HG03045 (cell line): ENCODE data around the gene BRD7.
A peak's percentile ranks its signal among the peaks of the same experiment; 100 is the strongest.

Source experiments
- ATAC-seq: cut with Tn5 transposase; IDR thresholded peaks from one replicate; pipeline ENCODE4 v1.9.1; 2021; ENCODE audit warnings: mild to moderate bottlenecking, moderate library complexity; ENCODE audit not compliant: unreplicated experiment

The BRD7 gene

DNA sequence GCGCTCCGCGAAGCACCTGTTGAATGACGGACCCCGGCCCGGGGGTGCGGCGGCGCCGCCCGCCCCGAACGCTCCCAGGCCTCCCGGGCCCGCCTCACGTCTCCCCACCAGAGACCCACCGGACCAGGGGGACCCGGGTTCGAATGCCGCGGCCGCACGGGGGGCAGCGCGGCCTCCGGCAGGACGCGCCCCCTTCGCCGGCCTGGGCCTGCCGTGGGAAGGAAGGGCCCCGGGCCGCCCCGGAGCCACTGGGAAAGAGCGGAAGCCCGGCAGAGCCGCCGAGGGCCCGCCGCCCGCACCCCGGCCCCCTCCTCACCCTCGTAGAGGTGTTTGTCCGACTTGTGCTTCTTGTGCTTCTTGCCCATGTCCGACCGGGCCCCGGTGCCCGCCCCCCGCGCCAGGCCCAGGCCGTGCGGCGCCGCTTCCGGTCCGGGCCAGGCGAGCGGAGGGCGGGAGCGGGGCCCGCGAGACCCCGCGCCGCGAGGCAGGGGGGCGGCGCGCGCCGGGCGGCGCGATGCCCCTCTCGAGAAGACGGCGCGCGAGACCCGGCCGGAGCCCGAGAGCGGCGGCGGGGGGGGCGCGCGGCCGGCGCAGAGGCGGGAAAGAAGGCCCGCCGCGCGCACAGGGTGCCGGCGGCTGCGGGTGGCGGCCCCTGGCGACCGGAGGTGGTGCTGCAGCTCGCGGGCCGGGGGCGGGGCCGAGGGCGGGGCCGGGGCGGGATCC is at the start of gene BRD7:
BRD7 (minus strand) TSS at position 579 of the 723 bp plus-strand sequence; CDS start at position 365, 214 bp downstream.
- ATAC-seq = peak; percentile 79

DNA sequence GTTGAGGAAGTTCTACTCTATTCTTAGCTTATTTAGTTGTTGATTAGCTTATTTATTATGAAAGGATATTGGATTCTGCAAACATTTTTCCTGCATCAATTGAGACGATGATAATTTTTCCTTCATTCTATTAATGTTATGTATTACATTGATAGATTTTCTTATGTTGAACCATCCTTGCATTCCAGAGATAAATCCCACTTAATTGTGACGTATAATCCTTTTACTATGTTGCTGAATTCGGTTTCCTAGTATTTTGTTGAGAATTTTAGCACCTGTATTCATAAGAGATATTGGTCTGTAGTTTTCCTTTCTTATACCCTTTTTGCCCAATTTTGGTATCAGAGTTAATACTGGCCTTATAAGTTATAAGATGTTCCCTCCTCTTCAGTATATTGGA is 47.6 kb upstream of the BRD7 start:
- ATAC-seq = no peak

DNA sequence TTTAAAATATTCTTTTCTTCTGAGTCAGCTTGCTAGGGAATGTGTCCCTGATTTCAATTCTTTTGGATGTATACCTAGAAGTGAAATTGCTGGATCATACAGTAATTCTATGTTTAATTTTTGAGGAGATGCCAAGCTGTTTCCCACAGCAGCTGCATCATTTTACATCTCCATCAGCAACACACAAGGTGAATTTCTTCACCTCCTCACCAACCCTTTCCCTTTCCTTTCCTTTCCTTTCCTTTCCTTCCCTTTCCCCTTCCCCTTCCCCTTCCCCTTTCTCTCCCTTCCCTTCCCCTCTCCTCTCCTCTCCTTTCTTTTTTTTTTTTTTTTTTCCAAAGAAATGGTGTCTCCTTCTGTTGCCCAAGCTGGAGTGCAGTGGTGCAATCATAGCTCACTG is 45.4 kb upstream of the BRD7 start:
- no peak for ATAC-seq

DNA sequence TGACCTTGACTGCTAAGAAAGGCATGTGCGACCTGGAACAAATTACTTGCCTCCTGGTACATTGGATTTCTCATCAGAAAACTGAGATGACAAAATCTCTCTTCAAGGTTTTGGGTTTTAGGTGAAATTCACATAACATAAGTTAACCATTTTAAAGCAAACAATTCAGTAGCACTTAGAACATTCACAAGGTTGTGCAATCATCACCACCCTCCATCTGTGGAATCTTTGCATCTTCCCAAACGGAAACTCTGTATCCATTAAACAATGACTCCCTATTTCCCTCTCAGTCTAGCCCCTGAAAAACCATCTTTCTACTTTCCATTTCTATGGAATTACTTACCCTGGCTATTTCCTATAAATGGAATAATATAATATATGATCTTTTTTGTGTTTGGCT is 42.2 kb upstream of the BRD7 start:
- no peak for ATAC-seq

DNA sequence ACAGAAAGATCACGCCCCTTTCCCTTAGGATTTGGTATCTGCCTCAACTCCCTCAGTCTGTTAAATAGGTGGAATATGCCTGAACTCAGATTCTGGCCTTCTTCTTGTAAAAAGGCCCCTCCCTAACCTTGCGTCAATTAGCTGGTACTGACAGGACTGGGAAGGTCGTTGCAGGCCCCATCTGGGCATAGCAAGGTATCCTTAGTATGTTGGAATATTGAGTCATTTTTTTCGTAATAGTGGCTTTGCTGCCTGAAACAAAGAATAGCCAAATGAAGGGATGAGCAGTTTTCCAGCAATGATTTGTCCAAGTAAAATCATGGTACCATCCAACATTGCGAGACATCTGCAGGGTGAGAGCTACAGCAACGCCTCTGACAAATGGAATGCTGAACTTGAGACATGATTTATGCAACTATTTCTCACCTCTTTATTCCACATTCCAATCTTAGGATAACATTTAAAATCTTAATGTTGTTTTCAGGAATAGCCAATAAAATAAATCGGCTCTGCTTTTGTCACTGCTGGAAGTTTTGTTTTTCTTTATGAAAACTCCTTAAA is 39.3 kb upstream of the BRD7 start:
- ATAC-seq = no peak

DNA sequence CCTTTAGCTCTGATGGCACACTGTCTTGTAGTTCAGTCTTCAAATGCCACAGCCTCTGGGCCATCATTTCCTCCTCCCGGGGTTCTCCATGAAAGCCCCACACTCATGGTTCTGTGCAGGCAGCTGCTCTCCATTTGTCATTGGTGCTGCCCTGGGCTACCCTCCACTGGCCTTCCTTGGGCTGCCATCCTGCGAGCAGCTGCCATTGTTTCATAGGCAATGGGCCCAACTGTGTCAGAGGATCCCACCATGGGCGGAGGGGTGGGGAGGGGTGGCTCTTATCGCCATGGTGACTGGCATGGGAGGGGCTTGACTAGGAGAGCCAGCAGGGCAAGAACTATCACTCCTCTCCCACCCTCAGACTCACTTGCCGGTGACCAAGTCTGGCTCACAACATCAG is 38.6 kb upstream of the BRD7 start:
- ATAC-seq = no peak

DNA sequence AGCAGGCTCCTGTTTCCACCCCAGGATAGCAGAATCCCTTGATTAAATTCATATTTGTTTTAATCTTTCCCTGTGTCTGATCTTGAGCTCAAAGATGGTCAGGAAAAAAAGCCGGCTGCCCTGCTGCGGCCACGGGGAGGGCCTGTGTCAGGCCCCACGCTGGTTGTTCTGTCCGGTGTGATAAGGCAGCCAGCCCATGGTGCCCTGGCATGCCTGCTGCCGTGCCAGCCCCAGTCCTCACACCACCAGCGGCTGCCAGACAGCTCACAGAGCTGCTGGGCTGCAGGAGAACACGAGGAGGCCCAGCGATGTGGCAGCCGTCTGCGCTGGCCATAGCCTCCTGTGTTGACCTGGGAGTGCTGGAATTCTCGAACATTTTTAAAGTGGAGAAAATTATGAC is 34.7 kb upstream of the BRD7 start:
- no peak for ATAC-seq

DNA sequence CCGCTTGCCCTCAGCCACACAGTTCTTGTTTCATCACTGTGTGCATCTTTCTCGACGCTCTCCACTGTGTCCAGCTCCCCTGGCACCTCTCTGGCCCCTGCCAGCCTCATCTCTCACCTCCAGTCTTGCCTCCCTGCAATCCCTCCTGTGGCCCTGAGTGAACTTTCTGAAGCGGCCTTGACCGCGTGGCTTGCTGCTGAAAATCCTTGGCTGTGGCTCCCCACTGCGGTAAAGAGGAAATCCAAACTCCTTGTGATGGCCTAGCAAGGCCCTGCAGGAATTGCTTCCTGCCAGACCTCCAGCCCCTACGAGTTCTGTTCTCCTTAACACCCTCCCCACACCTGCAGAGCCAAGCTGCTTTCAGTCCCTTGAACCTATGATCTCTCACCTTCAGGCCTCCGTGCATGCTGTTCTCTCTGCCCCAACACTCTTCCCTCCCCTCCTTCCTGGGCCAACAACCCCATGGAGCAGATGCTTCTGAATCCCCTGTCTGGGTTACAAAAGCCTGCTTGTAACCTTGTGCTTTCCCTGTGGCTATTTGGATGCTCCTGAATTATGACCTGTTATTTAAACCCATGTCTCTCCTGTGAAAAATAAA is 33.6 kb upstream of the BRD7 start:
- ATAC-seq = no peak

DNA sequence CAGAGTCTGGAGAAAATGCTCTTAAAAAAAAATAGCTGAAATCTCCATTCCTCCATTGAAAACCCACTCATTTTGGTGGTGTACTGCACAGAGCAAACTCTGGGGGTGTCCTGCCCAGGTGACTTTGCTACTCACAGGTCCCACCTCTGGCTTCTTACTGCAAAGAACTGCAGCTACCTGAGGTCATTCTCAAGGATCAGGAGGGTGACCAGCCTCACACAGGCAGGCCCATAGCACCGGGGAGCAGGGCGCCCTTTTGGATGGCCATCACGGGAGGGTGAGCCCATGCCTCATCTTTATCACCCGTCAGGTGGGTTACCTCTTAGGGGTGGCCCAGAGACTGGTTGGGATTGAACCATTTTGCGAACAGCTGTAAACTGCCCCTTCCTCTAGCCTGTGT is 32.6 kb upstream of the BRD7 start:
- no peak for ATAC-seq

DNA sequence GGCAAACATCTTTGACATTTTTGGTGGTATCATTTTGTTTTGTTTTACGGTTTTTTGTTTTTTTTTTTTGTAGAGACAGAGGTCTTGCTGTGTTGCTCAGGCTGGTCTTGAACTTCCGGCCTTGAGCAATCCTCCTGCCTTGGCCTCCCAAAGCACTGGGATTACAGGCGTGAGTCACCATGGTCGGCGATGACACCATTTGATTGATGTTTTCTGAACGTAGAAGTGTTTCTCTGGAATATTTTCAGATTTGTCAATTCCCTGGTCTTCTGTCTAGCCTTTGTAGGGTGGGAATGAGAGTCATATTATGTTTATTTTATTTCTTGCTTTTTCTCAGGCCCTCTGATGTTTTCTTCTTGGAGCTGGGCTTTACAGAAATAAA is 32.2 kb upstream of the BRD7 start:
- ATAC-seq = no peak

DNA sequence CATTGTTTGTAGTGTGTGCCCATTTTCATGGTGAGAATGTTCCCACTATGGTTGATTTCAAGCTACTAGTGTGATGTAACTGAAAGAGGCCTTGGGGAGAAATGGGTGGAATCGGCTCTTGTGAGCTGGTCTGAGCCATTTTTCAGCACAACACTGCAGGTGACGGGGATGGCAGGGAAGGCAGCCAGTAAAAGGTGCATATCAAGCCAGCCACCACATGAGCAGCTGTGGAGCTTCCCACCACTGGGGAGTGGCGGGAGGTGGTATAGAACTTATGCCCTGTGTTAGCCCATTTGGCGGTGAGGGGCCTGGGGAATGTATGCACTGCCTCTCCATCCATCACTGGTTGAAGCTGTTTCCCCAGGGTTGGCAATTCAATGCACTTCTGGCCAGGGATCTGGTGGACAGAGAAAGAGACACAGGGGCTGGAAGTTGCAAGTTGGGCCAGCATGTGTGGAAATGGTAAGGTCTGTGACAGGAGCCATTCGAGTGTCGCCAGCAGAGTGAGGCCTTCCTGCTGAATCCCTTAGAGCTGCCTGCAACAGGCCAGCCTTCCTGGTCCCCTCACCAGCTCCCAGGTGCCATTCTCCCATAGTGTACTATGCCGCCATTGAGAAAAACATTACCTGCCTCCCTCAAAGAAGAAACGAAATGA is 31.7 kb upstream of the BRD7 start:
- no peak for ATAC-seq

DNA sequence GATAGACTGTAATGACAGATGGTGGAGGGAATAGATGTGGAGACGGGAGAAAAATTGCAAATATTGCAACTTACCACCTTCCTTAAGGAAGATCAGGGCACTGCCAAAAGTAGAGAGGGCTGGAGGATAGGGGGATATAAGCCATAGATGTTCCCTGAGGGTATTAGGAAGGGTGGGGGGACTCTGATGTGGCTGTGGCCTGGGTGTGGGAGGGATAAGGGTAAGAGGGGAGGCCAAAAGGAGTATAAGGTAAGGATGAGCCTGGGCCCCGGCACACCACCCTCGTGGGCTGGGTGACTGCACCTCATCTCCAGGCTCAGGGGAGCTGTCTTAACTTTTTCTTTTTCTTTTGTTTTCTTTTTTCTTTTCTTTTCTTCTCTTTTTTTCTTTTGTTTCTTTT is 30.6 kb upstream of the BRD7 start:
- no peak for ATAC-seq

DNA sequence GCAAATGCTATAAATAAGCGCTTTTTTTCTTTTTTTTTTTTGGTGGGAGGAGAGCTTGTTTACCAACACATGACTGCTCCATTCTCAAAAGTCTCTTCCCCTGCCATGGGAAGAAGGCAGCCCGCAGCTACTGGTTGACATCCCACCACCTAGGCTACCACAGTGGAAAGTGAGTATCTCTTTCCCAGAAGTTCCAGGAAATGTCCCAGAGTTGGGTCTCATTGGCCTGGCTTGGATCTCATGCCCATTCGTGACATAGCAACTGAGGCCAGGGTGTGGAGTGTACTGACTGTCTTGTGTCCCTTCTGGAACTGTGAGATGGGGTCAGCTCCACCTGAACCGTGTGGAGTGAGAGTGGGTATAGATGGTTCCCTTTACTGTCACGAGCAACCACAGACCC is 29.5 kb upstream of the BRD7 start:
- no peak for ATAC-seq

DNA sequence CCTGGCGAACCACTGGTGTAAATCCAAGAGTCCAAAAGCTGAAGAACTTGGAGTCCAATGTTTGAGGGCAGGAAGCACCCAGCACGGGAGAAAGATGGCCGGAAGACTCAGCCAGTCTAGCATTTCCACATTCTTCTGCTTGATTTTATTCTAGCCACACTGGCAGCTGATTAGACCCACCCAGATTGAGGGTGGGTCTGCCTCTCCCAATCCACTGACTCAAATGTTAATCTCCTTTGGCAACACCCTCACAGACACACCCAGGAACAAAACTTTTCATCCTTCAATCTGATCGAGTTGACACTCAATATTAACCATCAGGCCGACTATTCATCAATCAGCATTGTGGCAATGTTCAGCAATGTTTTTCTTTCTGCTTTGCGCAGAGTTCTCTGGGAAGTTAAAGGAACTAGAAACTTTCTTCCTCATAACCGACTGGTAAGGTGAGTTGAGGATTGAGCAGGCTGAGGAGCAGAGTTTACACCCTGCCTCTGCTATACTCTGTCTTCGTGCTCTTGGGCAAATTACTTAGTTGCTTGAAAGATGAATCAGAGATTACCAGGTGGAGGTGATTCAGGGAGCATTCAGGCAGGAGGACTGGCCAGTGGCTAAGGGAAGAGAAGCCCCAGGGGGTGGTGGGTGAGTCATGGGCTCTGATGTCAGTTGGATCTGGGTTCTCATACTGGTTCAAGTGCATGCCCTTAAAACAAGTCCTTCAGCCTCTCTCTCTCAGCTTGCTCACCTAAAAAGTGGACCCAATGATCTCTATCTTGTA is 28.2 kb upstream of the BRD7 start:
- ATAC-seq = no peak

DNA sequence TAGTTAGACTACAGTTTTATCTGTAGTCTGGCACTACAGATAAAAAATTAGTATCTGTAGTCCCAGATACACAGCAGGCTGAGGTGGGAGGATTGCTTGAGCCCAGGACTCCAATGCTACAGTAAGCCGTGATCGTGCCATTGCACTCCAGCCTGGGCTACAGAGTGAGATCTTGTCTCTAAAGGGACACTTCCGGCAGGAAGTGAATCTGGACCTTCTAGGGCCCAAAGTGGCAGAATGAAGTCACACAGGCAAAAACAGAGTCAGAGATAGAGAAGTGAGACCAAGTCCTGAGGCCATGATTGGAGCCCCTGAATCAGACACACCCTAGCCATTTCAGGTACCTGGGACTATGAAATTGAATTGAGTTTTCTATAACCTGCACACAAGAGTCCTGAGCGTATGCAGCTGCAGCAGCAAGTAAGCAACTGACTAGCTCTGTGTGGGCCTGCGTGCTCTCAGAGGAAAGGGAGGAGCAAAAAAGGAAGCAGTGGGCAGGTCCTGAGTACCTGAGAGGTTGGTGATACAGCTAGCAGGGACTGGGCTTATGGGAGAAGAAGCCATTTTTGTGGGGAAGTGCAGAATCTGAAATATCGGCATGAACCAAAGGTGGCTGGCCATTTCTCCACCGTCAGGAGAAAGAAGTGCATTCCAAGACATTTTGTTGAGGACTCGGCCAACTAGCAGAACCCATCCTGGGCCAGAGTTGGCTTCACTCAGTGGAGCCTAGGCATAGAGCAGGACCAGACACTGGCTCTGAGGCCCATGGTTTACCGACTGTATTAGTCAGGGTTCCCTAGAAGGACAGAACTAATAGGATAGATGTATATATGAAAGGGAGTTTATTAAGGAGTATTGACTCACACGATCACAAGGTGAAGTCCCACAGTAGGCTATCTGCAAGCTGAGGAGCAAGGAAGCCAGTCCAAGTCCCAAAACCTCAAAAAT is 27.2 kb upstream of the BRD7 start:
- no peak for ATAC-seq

DNA sequence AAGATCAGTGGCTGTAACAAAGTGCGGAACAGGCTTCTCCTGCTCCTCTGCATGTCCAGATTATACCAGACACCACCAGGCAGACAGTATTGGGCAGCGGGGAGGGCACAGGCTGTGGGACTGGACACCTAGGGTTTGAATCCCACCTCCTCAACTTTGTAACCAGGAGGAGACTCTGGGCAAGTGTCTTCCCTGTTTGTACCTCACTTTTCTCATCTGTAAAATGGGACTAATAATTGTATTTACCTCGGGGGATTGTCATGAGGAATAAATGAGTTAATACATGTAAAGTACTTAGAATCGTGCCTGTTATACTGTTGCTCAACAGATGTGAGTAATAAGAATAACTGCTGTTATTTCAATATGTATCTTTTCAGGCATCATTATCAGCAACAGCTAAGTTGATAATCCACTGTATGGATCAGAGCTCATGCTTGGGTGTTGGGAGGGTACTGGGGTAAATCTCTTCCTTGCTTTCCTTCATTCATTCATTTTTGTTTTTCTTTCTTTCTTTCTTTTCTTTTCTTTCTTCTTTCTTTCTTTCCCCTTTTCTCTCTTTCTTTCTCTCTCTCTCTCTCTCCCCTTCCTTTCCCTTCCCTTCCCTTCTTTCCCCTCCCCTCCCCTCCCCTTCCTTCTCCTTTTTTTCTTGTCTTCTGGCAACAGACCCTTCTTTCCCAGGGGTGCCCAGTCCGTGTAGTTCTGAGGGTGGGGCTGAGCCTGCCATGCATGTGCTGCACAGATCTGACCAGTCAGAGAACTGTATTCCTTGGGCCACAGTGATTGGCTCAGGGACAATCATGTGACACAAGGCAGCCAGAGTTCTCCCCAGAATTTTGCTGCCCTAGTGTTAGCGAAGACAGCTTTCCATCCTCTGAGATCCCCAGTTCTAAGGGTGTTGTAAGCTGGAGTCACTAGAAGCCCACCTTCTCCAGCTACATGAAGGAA is 25.3 kb upstream of the BRD7 start:
- no peak for ATAC-seq

DNA sequence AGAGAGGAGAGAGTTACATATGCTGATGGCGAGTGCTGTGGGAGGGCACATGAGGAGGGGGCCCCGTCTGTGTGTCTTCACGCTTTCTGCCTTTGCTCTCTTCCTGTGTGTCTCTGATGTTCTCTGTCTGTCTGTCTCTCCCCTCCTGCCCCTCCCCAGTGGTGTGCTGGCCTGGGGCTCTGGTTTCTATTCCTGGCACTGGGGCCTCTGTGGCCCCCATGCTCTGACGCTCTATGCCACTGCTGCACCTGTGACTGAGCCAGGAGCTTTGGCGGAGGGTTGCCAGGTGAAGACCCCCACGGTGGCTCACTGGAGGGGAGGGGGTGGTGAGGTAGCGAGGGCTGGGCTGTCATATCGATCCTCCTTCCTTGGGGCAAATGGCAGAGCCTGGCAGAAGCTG is 24.6 kb upstream of the BRD7 start:
- ATAC-seq = no peak

DNA sequence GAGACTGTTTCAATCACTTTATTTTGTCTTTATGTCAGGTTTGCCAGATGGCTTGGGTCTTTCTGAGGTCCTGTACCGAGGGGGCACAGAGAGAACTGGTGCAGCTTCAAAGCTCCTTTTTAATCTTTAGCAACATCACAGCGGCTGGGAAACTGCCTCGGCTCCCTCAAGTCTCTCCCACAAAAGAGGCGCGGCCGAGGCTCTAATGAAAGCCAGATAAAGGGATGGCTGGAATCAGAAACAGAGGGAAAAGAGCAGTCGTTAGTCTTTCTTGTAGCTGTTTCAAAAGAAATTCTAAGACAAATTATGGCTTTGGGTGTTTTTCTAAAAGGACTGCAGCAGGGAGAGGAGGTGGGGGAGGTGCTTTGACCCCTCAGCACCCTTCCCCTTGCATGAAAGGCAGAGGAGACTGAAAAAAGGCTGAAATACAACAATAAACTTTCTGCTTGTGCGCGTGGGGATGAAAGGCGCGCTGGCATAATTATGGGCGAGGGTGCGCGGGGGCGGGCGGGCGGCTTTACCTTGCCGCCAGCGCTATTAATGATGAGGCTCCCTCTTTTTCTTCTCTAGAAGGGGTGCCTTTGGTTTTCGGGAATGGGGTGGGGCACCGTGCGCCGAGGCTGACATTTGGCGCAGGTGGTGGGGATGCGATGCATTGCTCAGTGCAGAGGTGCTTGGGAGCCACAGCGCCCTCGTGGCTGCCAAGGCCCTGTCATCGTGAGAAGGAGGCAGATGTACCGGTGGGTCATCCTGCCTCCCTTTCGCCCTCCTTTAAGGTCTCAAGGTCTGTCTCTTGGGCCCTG is 22.3 kb upstream of the BRD7 start:
- no peak for ATAC-seq
